Measurements from ENCODE around the gene PPP1R37. TPM values are rescaled to one million over a fixed set of nuclear protein-coding genes. Genes with fewer than 3 reads are reported as not detected.

PPP1R37 gene
- total and polyA plus RNA-seq, 2 of the 13 experiments (the other 11 are each of a cell fraction or from before 2014, with no cell fraction given): 9.0 to 14.3 TPM

- CTCF ChIA-PET (ENCODE audit: low intra/inter-chr PET ratio, low total read pairs): no interaction called here
- POLR2A ChIA-PET: interaction anchor here (0.9 to 1.4 kb wide), 6 partner anchors 11 to 41 kb away, joined by 3 to 5 read pairs (median 3); no protein-coding TSS in a partner anchor
- no peaks in the 10 kb centered on the region for H3K9me3 ChIP-seq (ENCODE audit: low read length)
- no peak overlapping the region for H2AFZ ChIP-seq (ENCODE audit: low read length)
- H3K4me1 ChIP-seq (ENCODE audit: insufficient read depth, low read length): peaks cover 37% of the 10 kb centered on the region
- peak; percentile 66 for DNase-seq (ENCODE audit: low spot score)
- ATAC-seq: peak; percentile 61
- 31% methylated on average over 6 of the region's 9 CpGs for WGBS (ENCODE audit: low lambda C conversion rate)
- H3K4me3 ChIP-seq (replicated peaks in 1 of 3; ENCODE audit: insufficient read depth in 1 of 3, low read depth in 2 of 3, low read length in 3 of 3): peak overlapping the region in 1 of 3 experiments; percentile 27; a peak in 1 of 6 replicates
- no peaks in the 10 kb centered on the region for H3K27me3 ChIP-seq (ENCODE audit: control insufficient read depth in 1 of 2, insufficient read depth in 2 of 2, low read length in 2 of 2)
- H3K4me2 ChIP-seq (ENCODE audit: low read depth, low read length): peak overlapping the region; percentile 64
- peaks cover 0 to 11% of the 10 kb centered on the region in 2 experiments; a peak in 1 of 5 replicates for H3K36me3 ChIP-seq (replicated peaks in 1 of 2; ENCODE audit: control insufficient read depth in 1 of 2, insufficient read depth in 2 of 2, low read length in 2 of 2)
- in situ Hi-C loops (cut with HindIII; ENCODE audit: extremely low pct_ligation_motif_present, low pct_unique_long_range_greater_than_20kb): no loop called here
- no TSS peak for BruUV-seq (replicated peaks)
- FAIRE-seq: peak; percentile 50
- intact Hi-C loops (cut with micrococcal nuclease; ENCODE audit: unreplicated experiment): no loop called here
- peaks cover 90% of the 10 kb centered on the region for H3K79me2 ChIP-seq (ENCODE audit: insufficient read depth, low read length)
- peak overlapping the region; percentile 14 for H3K27ac ChIP-seq (ENCODE audit: extremely low read length, insufficient read depth, low read length)
- peaks cover 19% of the 10 kb centered on the region for H4K20me1 ChIP-seq (ENCODE audit: insufficient read depth, low read length)
- no peak overlapping the region for H3K9ac ChIP-seq (ENCODE audit: insufficient read depth, low read depth, low read length)
- TF ChIP-seq, protein P1, sequence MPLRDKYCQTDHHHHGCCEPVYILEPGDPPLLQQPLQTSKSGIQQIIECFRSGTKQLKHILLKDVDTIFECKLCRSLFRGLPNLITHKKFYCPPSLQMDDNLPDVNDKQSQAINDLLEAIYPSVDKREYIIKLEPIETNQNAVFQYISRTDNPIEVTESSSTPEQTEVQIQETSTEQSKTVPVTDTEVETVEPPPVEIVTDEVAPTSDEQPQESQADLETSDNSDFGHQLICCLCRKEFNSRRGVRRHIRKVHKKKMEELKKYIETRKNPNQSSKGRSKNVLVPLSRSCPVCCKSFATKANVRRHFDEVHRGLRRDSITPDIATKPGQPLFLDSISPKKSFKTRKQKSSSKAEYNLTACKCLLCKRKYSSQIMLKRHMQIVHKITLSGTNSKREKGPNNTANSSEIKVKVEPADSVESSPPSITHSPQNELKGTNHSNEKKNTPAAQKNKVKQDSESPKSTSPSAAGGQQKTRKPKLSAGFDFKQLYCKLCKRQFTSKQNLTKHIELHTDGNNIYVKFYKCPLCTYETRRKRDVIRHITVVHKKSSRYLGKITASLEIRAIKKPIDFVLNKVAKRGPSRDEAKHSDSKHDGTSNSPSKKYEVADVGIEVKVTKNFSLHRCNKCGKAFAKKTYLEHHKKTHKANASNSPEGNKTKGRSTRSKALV (CRISPR knock-in tag; IDR thresholded peaks at IDR 0.05): no peak
- TF ChIP-seq ZNF83 (CRISPR knock-in tag; IDR thresholded peaks at IDR 0.05; ENCODE audit: borderline replicate concordance): no peak
- peak; percentile 71 for TF ChIP-seq ZEB1 (IDR thresholded peaks at IDR 0.05; ENCODE audit: insufficient replicate concordance, low read depth)
- no peak for TF ChIP-seq JARID2 (CRISPR knock-in tag; IDR thresholded peaks at IDR 0.05; ENCODE audit: insufficient replicate concordance)
- TF ChIP-seq TBX2 (CRISPR knock-in tag; IDR thresholded peaks at IDR 0.05; ENCODE audit: borderline replicate concordance): peak; percentile 37; the same call in 1 of the 2 replicates
- TF ChIP-seq SP5 (CRISPR knock-in tag; IDR thresholded peaks at IDR 0.05; ENCODE audit: borderline replicate concordance, low read depth): peak; percentile 56
- TF ChIP-seq, protein P2, sequence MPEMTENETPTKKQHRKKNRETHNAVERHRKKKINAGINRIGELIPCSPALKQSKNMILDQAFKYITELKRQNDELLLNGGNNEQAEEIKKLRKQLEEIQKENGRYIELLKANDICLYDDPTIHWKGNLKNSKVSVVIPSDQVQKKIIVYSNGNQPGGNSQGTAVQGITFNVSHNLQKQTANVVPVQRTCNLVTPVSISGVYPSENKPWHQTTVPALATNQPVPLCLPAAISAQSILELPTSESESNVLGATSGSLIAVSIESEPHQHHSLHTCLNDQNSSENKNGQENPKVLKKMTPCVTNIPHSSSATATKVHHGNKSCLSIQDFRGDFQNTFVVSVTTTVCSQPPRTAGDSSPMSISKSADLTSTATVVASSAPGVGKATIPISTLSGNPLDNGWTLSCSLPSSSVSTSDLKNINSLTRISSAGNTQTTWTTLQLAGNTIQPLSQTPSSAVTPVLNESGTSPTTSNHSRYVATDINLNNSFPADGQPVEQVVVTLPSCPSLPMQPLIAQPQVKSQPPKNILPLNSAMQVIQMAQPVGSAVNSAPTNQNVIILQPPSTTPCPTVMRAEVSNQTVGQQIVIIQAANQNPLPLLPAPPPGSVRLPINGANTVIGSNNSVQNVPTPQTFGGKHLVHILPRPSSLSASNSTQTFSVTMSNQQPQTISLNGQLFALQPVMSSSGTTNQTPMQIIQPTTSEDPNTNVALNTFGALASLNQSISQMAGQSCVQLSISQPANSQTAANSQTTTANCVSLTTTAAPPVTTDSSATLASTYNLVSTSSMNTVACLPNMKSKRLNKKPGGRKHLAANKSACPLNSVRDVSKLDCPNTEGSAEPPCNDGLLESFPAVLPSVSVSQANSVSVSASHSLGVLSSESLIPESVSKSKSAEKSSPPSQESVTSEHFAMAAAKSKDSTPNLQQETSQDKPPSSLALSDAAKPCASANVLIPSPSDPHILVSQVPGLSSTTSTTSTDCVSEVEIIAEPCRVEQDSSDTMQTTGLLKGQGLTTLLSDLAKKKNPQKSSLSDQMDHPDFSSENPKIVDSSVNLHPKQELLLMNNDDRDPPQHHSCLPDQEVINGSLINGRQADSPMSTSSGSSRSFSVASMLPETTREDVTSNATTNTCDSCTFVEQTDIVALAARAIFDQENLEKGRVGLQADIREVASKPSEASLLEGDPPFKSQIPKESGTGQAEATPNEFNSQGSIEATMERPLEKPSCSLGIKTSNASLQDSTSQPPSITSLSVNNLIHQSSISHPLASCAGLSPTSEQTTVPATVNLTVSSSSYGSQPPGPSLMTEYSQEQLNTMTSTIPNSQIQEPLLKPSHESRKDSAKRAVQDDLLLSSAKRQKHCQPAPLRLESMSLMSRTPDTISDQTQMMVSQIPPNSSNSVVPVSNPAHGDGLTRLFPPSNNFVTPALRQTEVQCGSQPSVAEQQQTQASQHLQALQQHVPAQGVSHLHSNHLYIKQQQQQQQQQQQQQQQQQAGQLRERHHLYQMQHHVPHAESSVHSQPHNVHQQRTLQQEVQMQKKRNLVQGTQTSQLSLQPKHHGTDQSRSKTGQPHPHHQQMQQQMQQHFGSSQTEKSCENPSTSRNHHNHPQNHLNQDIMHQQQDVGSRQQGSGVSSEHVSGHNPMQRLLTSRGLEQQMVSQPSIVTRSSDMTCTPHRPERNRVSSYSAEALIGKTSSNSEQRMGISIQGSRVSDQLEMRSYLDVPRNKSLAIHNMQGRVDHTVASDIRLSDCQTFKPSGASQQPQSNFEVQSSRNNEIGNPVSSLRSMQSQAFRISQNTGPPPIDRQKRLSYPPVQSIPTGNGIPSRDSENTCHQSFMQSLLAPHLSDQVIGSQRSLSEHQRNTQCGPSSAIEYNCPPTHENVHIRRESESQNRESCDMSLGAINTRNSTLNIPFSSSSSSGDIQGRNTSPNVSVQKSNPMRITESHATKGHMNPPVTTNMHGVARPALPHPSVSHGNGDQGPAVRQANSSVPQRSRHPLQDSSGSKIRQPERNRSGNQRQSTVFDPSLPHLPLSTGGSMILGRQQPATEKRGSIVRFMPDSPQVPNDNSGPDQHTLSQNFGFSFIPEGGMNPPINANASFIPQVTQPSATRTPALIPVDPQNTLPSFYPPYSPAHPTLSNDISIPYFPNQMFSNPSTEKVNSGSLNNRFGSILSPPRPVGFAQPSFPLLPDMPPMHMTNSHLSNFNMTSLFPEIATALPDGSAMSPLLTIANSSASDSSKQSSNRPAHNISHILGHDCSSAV (CRISPR knock-in tag; IDR thresholded peaks at IDR 0.05; ENCODE audit: borderline replicate concordance): no peak
- TF ChIP-seq ZNF230 (CRISPR knock-in tag; IDR thresholded peaks at IDR 0.05): 0 out of 2 replicates have a peak, but pooled peaks have one; percentile 29
- TF ChIP-seq, protein P3, sequence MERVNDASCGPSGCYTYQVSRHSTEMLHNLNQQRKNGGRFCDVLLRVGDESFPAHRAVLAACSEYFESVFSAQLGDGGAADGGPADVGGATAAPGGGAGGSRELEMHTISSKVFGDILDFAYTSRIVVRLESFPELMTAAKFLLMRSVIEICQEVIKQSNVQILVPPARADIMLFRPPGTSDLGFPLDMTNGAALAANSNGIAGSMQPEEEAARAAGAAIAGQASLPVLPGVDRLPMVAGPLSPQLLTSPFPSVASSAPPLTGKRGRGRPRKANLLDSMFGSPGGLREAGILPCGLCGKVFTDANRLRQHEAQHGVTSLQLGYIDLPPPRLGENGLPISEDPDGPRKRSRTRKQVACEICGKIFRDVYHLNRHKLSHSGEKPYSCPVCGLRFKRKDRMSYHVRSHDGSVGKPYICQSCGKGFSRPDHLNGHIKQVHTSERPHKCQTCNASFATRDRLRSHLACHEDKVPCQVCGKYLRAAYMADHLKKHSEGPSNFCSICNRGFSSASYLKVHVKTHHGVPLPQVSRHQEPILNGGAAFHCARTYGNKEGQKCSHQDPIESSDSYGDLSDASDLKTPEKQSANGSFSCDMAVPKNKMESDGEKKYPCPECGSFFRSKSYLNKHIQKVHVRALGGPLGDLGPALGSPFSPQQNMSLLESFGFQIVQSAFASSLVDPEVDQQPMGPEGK (CRISPR knock-in tag; IDR thresholded peaks at IDR 0.05): peak; percentile 75
- no peak for TF ChIP-seq NR2F2 (IDR thresholded peaks at IDR 0.05; ENCODE audit: borderline replicate concordance, low read depth)
- TF ChIP-seq PHF21A (CRISPR knock-in tag; IDR thresholded peaks at IDR 0.05): 0 out of 2 replicates have a peak, but pooled peaks have one; percentile 38
- no peak for TF ChIP-seq ZSCAN22 (CRISPR knock-in tag; IDR thresholded peaks at IDR 0.05)
- no peak for TF ChIP-seq ZNF543 (CRISPR knock-in tag; IDR thresholded peaks at IDR 0.05)
Observed at GRCh38 chr19:45113628-45114027, 20.6 kb downstream of the PPP1R37 start.

Measured in HepG2 (cell line).